ENCODE measurements around the gene JPH3. TPM values are rescaled to one million over a fixed set of nuclear protein-coding genes. Genes with fewer than 3 reads are reported as not detected.

Gene JPH3
- total RNA-seq, 6 experiments from 2014 or later = 0.07 to 0.12 TPM; not detected in 4

- intact Hi-C loops (cut with DNase I) = no loop called here
- DNase-seq (no peak), ATAC-seq (no peak)
- WGBS (ENCODE audit: insufficient coverage, low coverage, low lambda C conversion rate, missing lambda C conversion rate) = 90% methylated on average over 2 of the region's 14 CpGs
- H3K4me3 ChIP-seq = no peak overlapping the region
- H3K4me1 ChIP-seq = no peaks in the 10 kb centered on the region
- no peak overlapping the region for H3K27ac ChIP-seq
- no peaks in the 10 kb centered on the region for H3K9me3 ChIP-seq
- peaks cover 0 to 7% (median 0%) of the 10 kb centered on the region in 4 donors for H3K36me3 ChIP-seq
- TF ChIP-seq POLR2A (IDR thresholded peaks at IDR 0.05) = no peak
- TF ChIP-seq, protein P1, sequence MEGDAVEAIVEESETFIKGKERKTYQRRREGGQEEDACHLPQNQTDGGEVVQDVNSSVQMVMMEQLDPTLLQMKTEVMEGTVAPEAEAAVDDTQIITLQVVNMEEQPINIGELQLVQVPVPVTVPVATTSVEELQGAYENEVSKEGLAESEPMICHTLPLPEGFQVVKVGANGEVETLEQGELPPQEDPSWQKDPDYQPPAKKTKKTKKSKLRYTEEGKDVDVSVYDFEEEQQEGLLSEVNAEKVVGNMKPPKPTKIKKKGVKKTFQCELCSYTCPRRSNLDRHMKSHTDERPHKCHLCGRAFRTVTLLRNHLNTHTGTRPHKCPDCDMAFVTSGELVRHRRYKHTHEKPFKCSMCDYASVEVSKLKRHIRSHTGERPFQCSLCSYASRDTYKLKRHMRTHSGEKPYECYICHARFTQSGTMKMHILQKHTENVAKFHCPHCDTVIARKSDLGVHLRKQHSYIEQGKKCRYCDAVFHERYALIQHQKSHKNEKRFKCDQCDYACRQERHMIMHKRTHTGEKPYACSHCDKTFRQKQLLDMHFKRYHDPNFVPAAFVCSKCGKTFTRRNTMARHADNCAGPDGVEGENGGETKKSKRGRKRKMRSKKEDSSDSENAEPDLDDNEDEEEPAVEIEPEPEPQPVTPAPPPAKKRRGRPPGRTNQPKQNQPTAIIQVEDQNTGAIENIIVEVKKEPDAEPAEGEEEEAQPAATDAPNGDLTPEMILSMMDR (IDR thresholded peaks at IDR 0.05) = no peak
- no peaks in the 10 kb centered on the region for H3K27me3 ChIP-seq
Measured at GRCh38 chr16:87734644-87735043, 132.3 kb downstream of the JPH3 start.

- TF ChIP-seq POLR2A (IDR thresholded peaks at IDR 0.05) = no peak
- TF ChIP-seq, protein P1 (IDR thresholded peaks at IDR 0.05) = no peak
- 90% methylated on average over 16 of the region's 23 CpGs for WGBS (ENCODE audit: insufficient coverage, low coverage, low lambda C conversion rate, missing lambda C conversion rate)
- Histone ChIP-seq H3K36me3 (no peaks in the 10 kb centered on the region), H3K4me1 (no peaks in the 10 kb centered on the region), H3K4me3 (no peak overlapping the region), H3K9me3 (no peaks in the 10 kb centered on the region), H3K27me3 (no peaks in the 10 kb centered on the region), H3K27ac (no peak overlapping the region)
- ATAC-seq (no peak), DNase-seq (no peak)
- intact Hi-C loops (cut with DNase I) = no loop called here
Measured at GRCh38 chr16:87735270-87736007, 133.1 kb downstream of the JPH3 start.

GRCh38 chr16:87736008-87736382 lies 133.7 kb downstream of the JPH3 start:
- Histone ChIP-seq H3K36me3 (no peaks in the 10 kb centered on the region), H3K9me3 (no peaks in the 10 kb centered on the region), H3K4me3 (no peak overlapping the region), H3K27me3 (no peaks in the 10 kb centered on the region), H3K27ac (no peak overlapping the region), H3K4me1 (no peaks in the 10 kb centered on the region)
- intact Hi-C loops (cut with DNase I) = no loop called here
- TF ChIP-seq, protein P1 (IDR thresholded peaks at IDR 0.05) = no peak
- TF ChIP-seq POLR2A (IDR thresholded peaks at IDR 0.05) = no peak
- WGBS (ENCODE audit: insufficient coverage, low coverage, low lambda C conversion rate, missing lambda C conversion rate) = 75% methylated on average over 7 of the region's 12 CpGs
- DNase-seq (no peak), ATAC-seq (peak in 1 of 4 donors; percentile 19)

DNA sequence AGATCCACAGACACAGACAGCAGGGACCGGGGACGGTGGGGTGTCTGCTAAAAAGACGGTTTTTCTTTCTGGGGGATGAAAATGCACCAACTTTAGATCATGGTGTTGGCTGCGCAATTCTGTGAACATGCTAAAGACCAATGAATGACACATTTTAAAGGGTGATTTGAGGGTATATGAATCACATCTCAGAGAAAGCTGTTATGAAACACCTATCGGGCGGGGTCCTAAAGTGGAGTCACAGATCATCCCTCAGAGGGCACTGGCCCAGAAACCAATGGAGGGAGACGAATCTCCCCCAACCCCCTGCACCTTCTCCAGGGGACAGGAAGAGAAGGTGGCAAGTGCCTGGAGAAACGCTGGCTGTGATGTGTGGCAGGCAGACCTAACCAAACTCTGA lies 137.5 kb downstream of the JPH3 start:
- ATAC-seq (no peak), DNase-seq (no peak)
- no peak overlapping the region for H3K4me3 ChIP-seq
- 92% methylated on average over 4 of the region's 8 CpGs for WGBS (ENCODE audit: insufficient coverage, low coverage, low lambda C conversion rate, missing lambda C conversion rate)
- no peaks in the 10 kb centered on the region for H3K9me3 ChIP-seq
- intact Hi-C loops (cut with DNase I) = no loop called here
- H3K36me3 ChIP-seq = no peaks in the 10 kb centered on the region
- H3K4me1 ChIP-seq = no peaks in the 10 kb centered on the region
- H3K27me3 ChIP-seq = no peaks in the 10 kb centered on the region
- H3K27ac ChIP-seq = no peak overlapping the region
- TF ChIP-seq POLR2A (IDR thresholded peaks at IDR 0.05) = no peak
- TF ChIP-seq, protein P1 (IDR thresholded peaks at IDR 0.05) = no peak
